HCT116 (cell line): Measurements from ENCODE around the gene FSHB. TPM values are rescaled to one million over a fixed set of nuclear protein-coding genes. Genes with fewer than 3 reads are reported as not detected.

Experiments used
- ATAC-seq: fragments of 200-7000 bp; cut with Tn5 transposase; 2 replicates; pipeline ENCODE4 v1.9.1; 2020; ENCODE audit warnings: mild to moderate bottlenecking, moderate library complexity
- BruUV-seq: library from RNA; stranded (reverse); fragments of 400-500 nt; replicated peaks from 2 replicates; lab custom pipeline; 2021; lab: Mats Ljungman, UMichigan
- CTCF ChIA-PET: fragments of 300-600 bp; sonication (Branson Sonifier 250); formaldehyde crosslinking; loops from one replicate; lab custom pipeline; 2021; ENCODE audit warnings: antibody characterized with exemption; lab: Charles Lee
- POLR2A ChIA-PET: fragments of 300-600, 350-600 bp; sonication (Branson Sonifier 250); formaldehyde crosslinking; loops from one replicate; lab custom pipeline; 2021; ENCODE audit warnings: antibody characterized with exemption; lab: Charles Lee
- RAD21 ChIA-PET, 2 experiments: fragments of 300-600 bp; sonication (Branson Sonifier 250); formaldehyde crosslinking; loops; one replicate each; lab custom pipeline; 2023; ENCODE audit warnings: low total read pairs in 2 of 2; ENCODE audit not compliant: uncharacterized antibody in 2 of 2, unreplicated experiment in 2 of 2, low non-redundant PET in 1 of 2; lab: Charles Lee
- DNase-seq: peaks from one replicate; pipeline ENCODE4 v3.0.0-alpha.2; 2010; ENCODE audit warnings: low read depth, low spot score
- H2AFZ ChIP-seq: fragments of 200-600 bp; shearing (Covaris generic), sonication (generic); 2 replicates; pipeline ENCODE4 v1.6.1; 2017; ENCODE audit warnings: low read depth, mixed run types, mixed read lengths, antibody characterized with exemption, low read length; ENCODE audit not compliant: poor library complexity, severe bottlenecking
- H3K27ac ChIP-seq: 2 replicates; pipeline ENCODE4 v1.5.1; 2012; ENCODE audit warnings: low read depth, low read length
- H3K27me3 ChIP-seq: fragments of 200-600 bp; sonication (generic); 2 replicates; pipeline ENCODE4 v1.6.1; 2016; ENCODE audit warnings: mixed run types, low read length, mixed read lengths; ENCODE audit not compliant: insufficient read depth
- H3K36me3 ChIP-seq, 2 experiments: fragments of 200-500 bp in 1 of 2; fragments of 200-600 bp in 1 of 2; sonication (Bioruptor generic) in 1 of 2; sonication (generic) in 1 of 2; 2 replicates each; pipeline versions ENCODE4 v1.5.1 to v1.6.1; 2014 to 2016; ENCODE audit warnings: low read length in 2 of 2, inconsistent platforms in 1 of 2, mixed read lengths in 1 of 2, mixed run types in 1 of 2; ENCODE audit not compliant: insufficient read depth in 2 of 2, control insufficient read depth in 1 of 2
- H3K4me1 ChIP-seq, 2 experiments: fragments of 200-600 bp in 1 of 2; sonication (generic) in 1 of 2; 2 replicates each; pipeline versions ENCODE4 v1.5.1 to v1.6.1; 2012 to 2017; ENCODE audit warnings: low read length in 2 of 2, inconsistent platforms in 1 of 2, mild to moderate bottlenecking in 1 of 2, mixed read lengths in 1 of 2, mixed run types in 1 of 2, moderate library complexity in 1 of 2; ENCODE audit not compliant: insufficient read depth in 2 of 2, control insufficient read depth in 1 of 2
- H3K4me2 ChIP-seq: fragments of 200-600 bp; sonication (generic); 2 replicates; pipeline ENCODE4 v1.6.1; 2017; ENCODE audit warnings: mixed run types, low read length, mixed read lengths
- H3K4me3 ChIP-seq, 2 experiments: fragments of 200-600 bp in 1 of 2; sonication (generic) in 1 of 2; replicated peaks in 1 of 2; 2 replicates each; pipeline ENCODE4 v1.5.1; 2011 to 2016; ENCODE audit warnings: low read length in 2 of 2, control low read depth in 1 of 2, low read depth in 1 of 2, mild to moderate bottlenecking in 1 of 2, mixed read lengths in 1 of 2, mixed run types in 1 of 2
- H3K79me2 ChIP-seq: fragments of 200-600 bp; sonication (generic); 2 replicates; pipeline ENCODE4 v1.6.1; 2017; ENCODE audit warnings: mild to moderate bottlenecking, mixed run types, low read length, moderate library complexity, mixed read lengths; ENCODE audit not compliant: insufficient read depth
- H3K9ac ChIP-seq: fragments of 200-600 bp; sonication (generic); 2 replicates; pipeline ENCODE4 v1.6.1; 2016; ENCODE audit warnings: low read length, mixed read lengths
- H3K9me2 ChIP-seq: fragments of 200-600 bp; sonication (generic), shearing (Covaris generic); 2 replicates; pipeline ENCODE4 v1.6.1; 2017; ENCODE audit warnings: mixed run types, mild to moderate bottlenecking, moderate library complexity; ENCODE audit not compliant: insufficient read depth
- H3K9me3 ChIP-seq, 2 experiments: fragments of 200-500 bp in 1 of 2; fragments of 200-600 bp in 1 of 2; sonication (Bioruptor generic) in 1 of 2; sonication (generic) in 1 of 2; 2 replicates each; pipeline ENCODE4 v1.6.1; 2014 to 2017; ENCODE audit warnings: low read length in 2 of 2, mixed read lengths in 2 of 2, inconsistent platforms in 1 of 2, low read depth in 1 of 2, mild to moderate bottlenecking in 1 of 2, mixed run types in 1 of 2, moderate library complexity in 1 of 2; ENCODE audit not compliant: control insufficient read depth in 1 of 2, insufficient read depth in 1 of 2
- H4K20me1 ChIP-seq: fragments of 200-600 bp; sonication (generic), shearing (Covaris generic); 2 replicates; pipeline ENCODE4 v1.6.1; 2017; ENCODE audit warnings: mixed run types, mild to moderate bottlenecking, moderate library complexity; ENCODE audit not compliant: insufficient read depth
- CBX3 ChIP-seq: IDR thresholded peaks from 2 replicates; pipeline ENCODE4 v1.6.1; 2012; ENCODE audit warnings: low read depth
- EGR1 ChIP-seq: IDR thresholded peaks from 2 replicates; pipeline ENCODE4 v1.6.1; 2012; ENCODE audit warnings: low read depth
- ELF1 ChIP-seq: IDR thresholded peaks from 2 replicates; pipeline ENCODE4 v1.6.1; 2012; ENCODE audit warnings: low read depth, borderline replicate concordance
- EZH2 ChIP-seq: fragments of 200-600 bp; sonication (generic); IDR thresholded peaks from 2 replicates; pipeline ENCODE4 v1.6.1; 2017; ENCODE audit warnings: antibody characterized with exemption, mixed run types
- EZH2phosphoT487 ChIP-seq: fragments of 200-600 bp; IDR thresholded peaks from 2 replicates; pipeline ENCODE4 v1.6.1; 2018; ENCODE audit warnings: antibody characterized with exemption, borderline replicate concordance
- FOSL1 ChIP-seq: IDR thresholded peaks from 2 replicates; pipeline ENCODE4 v1.6.1; 2012; ENCODE audit warnings: low read depth
- JUND ChIP-seq: IDR thresholded peaks from 2 replicates; pipeline ENCODE4 v1.6.1; 2012
- MAX ChIP-seq: IDR thresholded peaks from 2 replicates; pipeline ENCODE4 v1.6.1; 2012
- POLR2A ChIP-seq: IDR thresholded peaks from 2 replicates; pipeline ENCODE4 v1.7.0; 2011; ENCODE audit warnings: borderline replicate concordance; ENCODE audit not compliant: insufficient read depth, insufficient read length; ENCODE audit errors: extremely low read depth
- RAD21 ChIP-seq: IDR thresholded peaks from 2 replicates; pipeline ENCODE4 v1.6.1; 2012; ENCODE audit warnings: low read depth, mild to moderate bottlenecking
- REST ChIP-seq: IDR thresholded peaks from 2 replicates; pipeline ENCODE4 v1.6.1; 2012; ENCODE audit warnings: low read depth
- SIN3A ChIP-seq: IDR thresholded peaks from 2 replicates; pipeline ENCODE4 v1.6.1; 2012; ENCODE audit warnings: low read depth
- SP1 ChIP-seq: IDR thresholded peaks from 2 replicates; pipeline ENCODE4 v1.6.1; 2012; ENCODE audit warnings: low read depth
- SRF ChIP-seq: IDR thresholded peaks from 2 replicates; pipeline ENCODE4 v1.6.1; 2012; ENCODE audit warnings: low read depth
- TCF7L2 ChIP-seq: IDR thresholded peaks from 2 replicates; pipeline ENCODE4 v1.7.0; 2011; ENCODE audit warnings: borderline replicate concordance, inconsistent platforms; ENCODE audit not compliant: insufficient read depth, insufficient read length; ENCODE audit errors: extremely low read depth
- YY1 ChIP-seq: IDR thresholded peaks from 2 replicates; pipeline ENCODE4 v1.6.1; 2011; ENCODE audit warnings: low read length, low read depth, moderate library complexity, mild to moderate bottlenecking; ENCODE audit not compliant: insufficient replicate concordance; ENCODE audit errors: extremely low read depth
- ZBTB33 ChIP-seq: IDR thresholded peaks from 2 replicates; pipeline ENCODE4 v1.6.1; 2011; ENCODE audit warnings: mild to moderate bottlenecking, low read length, moderate library complexity; ENCODE audit not compliant: insufficient replicate concordance; ENCODE audit errors: extremely low read depth
- ZFX ChIP-seq: fragments of 450-650 bp; IDR thresholded peaks from 2 replicates; pipeline ENCODE4 v1.6.1; 2017
- ZNF274 ChIP-seq: fragments of 200-500 bp; sonication (Bioruptor generic); IDR thresholded peaks from 2 replicates; pipeline ENCODE4 v1.6.1; 2014; ENCODE audit warnings: mild to moderate bottlenecking, low read depth, low read length, inconsistent platforms
- intact Hi-C: fragments of 100-400 bp; cut with micrococcal nuclease; formaldehyde crosslinking; loops from 2 replicates; pipeline ENCODE4 v1.10.0; 2022
- total RNA-seq: library from RNA; stranded (reverse); gene quantifications from one replicate; pipeline ENCODE4 v1.2.1, GENCODE V29; 2021; ENCODE audit not compliant: unreplicated experiment
- TF ChIP-seq, protein P1 (sequence below), 3 experiments: fragments of 200-600 bp in 1 of 3; sonication (generic) in 1 of 3; IDR thresholded peaks in 2 of 3; conservative IDR thresholded peaks in 1 of 3; 2 replicates each; pipeline ENCODE4 v1.5.1; 2012 to 2017; ENCODE audit warnings: low read depth in 2 of 3, low read length in 2 of 3, antibody characterized with exemption in 1 of 3, borderline replicate concordance in 1 of 3, control low read depth in 1 of 3, mild to moderate bottlenecking in 1 of 3, mixed read lengths in 1 of 3, mixed run types in 1 of 3, moderate library complexity in 1 of 3; ENCODE audit not compliant: insufficient read depth in 1 of 3

FSHB gene
- total RNA-seq, 1 experiment from 2014 or later: not detected

GRCh38 chr11:30257058-30257457 lies 26.2 kb downstream of the FSHB start:
- ATAC-seq (no peak), DNase-seq (no peak)
- H3K27me3 ChIP-seq: peaks cover 27% of the 10 kb centered on the region
- RAD21 ChIA-PET: no interaction called here
- H3K9me2 ChIP-seq: no peaks in the 10 kb centered on the region
- TF ChIP-seq SRF (no peak), CBX3 (no peak), JUND (no peak), ZBTB33 (no peak), EZH2phosphoT487 (no peak), ELF1 (no peak), POLR2A (no peak), YY1 (no peak), SIN3A (no peak), EGR1 (no peak), MAX (no peak), FOSL1 (no peak), TCF7L2 (no peak), ZFX (no peak), RAD21 (no peak), ZNF274 (no peak), EZH2 (no peak), REST (no peak), SP1 (no peak)
- TF ChIP-seq, protein P1, sequence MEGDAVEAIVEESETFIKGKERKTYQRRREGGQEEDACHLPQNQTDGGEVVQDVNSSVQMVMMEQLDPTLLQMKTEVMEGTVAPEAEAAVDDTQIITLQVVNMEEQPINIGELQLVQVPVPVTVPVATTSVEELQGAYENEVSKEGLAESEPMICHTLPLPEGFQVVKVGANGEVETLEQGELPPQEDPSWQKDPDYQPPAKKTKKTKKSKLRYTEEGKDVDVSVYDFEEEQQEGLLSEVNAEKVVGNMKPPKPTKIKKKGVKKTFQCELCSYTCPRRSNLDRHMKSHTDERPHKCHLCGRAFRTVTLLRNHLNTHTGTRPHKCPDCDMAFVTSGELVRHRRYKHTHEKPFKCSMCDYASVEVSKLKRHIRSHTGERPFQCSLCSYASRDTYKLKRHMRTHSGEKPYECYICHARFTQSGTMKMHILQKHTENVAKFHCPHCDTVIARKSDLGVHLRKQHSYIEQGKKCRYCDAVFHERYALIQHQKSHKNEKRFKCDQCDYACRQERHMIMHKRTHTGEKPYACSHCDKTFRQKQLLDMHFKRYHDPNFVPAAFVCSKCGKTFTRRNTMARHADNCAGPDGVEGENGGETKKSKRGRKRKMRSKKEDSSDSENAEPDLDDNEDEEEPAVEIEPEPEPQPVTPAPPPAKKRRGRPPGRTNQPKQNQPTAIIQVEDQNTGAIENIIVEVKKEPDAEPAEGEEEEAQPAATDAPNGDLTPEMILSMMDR (IDR thresholded peaks at IDR 0.05 in 2 of 3, conservative IDR thresholded peaks at IDR 0.05 in 1 of 3; ENCODE audit: borderline replicate concordance in 1 of 3, insufficient read depth in 1 of 3, low read depth in 2 of 3, low read length in 2 of 3): no peak
- H3K36me3 ChIP-seq: no peaks in the 10 kb centered on the region
- CTCF ChIA-PET: no interaction called here
- intact Hi-C loops: no loop called here
- H3K79me2 ChIP-seq: no peaks in the 10 kb centered on the region
- H4K20me1 ChIP-seq: no peaks in the 10 kb centered on the region
- no peaks in the 10 kb centered on the region for H3K9me3 ChIP-seq
- H3K27ac ChIP-seq: no peak overlapping the region
- no TSS peak for BruUV-seq
- H3K4me2 ChIP-seq: no peak overlapping the region
- POLR2A ChIA-PET: interaction anchor here (0.8 kb wide), 1 partner anchor 66 kb away, joined by 3 read pairs; the partner anchor contains the start of gene ARL14EP
- no peak overlapping the region for H2AFZ ChIP-seq
- H3K9ac ChIP-seq: no peak overlapping the region
- H3K4me1 ChIP-seq: no peaks in the 10 kb centered on the region
- no peak overlapping the region for H3K4me3 ChIP-seq
